Measurements from ENCODE around the gene MYO9B.

DNA sequence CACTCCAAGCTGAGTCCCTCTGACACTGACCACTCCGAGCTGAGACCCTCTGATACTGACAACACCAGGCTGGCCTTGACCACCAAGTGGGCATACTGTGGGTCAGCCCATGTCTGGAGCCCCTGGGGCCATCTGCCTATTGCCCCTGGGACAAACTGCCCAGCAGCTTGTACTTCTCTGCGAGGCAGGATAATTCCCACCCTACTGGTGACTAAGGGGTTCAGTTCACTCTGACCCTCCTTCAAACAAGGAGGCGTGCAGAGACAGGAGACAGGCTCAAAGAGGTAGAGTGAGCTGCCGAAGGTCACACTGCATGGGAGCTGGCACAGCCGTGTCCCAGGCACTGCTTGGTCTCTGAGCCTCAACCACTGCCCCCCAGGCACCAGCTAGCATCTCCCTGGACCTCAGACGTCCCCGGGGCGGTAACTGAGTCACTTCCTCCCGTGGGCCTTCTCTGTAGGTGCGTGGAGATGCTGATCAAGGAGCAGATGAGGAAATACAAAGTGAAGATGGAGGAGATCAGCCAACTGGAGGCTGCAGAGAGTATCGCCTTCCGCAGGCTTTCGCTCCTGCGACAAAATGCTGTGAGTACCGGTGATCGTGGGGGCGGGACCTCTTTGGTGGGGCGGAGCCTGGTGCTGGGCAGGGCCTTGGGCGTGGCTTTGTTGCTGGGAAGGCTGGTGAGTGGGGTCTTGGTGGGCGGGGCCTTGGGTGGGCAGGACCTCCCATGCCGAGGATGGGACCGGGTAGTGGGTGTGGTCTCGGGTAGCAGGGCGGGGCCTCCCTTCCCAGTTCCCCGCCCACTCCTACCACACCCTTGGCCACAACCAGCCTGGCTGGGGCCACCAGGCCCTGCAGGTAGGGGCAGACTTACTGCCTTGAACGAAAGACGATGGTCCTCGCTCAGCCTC lies 133.8 kb downstream of the MYO9B start:
- TF ChIP-seq, protein P1, sequence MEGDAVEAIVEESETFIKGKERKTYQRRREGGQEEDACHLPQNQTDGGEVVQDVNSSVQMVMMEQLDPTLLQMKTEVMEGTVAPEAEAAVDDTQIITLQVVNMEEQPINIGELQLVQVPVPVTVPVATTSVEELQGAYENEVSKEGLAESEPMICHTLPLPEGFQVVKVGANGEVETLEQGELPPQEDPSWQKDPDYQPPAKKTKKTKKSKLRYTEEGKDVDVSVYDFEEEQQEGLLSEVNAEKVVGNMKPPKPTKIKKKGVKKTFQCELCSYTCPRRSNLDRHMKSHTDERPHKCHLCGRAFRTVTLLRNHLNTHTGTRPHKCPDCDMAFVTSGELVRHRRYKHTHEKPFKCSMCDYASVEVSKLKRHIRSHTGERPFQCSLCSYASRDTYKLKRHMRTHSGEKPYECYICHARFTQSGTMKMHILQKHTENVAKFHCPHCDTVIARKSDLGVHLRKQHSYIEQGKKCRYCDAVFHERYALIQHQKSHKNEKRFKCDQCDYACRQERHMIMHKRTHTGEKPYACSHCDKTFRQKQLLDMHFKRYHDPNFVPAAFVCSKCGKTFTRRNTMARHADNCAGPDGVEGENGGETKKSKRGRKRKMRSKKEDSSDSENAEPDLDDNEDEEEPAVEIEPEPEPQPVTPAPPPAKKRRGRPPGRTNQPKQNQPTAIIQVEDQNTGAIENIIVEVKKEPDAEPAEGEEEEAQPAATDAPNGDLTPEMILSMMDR (IDR thresholded peaks at IDR 0.05; ENCODE audit: low read length) = no peak
- TF ChIP-seq EZH2 (IDR thresholded peaks at IDR 0.05; ENCODE audit: borderline replicate concordance, low read length) = no peak
